GM11168 (cell line): ENCODE measurements around the gene TUBAL3.

Source experiments
- in situ Hi-C: fragments of 300-500 bp; cut with MboI; formaldehyde crosslinking; loops from one replicate; pipeline ENCODE4 v1.12.0; 2022; ENCODE audit warnings: low sequenced_read_pairs; ENCODE audit not compliant: unreplicated experiment

TUBAL3 gene

GRCh38 chr10:5387169-5387568 is 17.5 kb downstream of the TUBAL3 start:
- in situ Hi-C loops = loop anchor here (25.0 kb wide), 1 partner anchor 550 kb away; the partner anchor contains the start of gene AKR1E2

- in situ Hi-C loops = loop anchor here (25.0 kb wide), 1 partner anchor 548 kb away; the partner anchor contains the start of gene AKR1E2
Measured at GRCh38 chr10:5385224-5385623, 19.4 kb downstream of the TUBAL3 start.

- in situ Hi-C loops = loop anchor here (25.0 kb wide), 1 partner anchor 544 kb away; the partner anchor contains the start of gene AKR1E2
Measured at GRCh38 chr10:5381187-5381586, 23.4 kb downstream of the TUBAL3 start.

- in situ Hi-C loops = loop anchor here (25.0 kb wide), 1 partner anchor 543 kb away; the partner anchor contains the start of gene AKR1E2
Measured at GRCh38 chr10:5380395-5380794, 24.2 kb downstream of the TUBAL3 start.

GRCh38 chr10:5379202-5379601 is 25.4 kb downstream of the TUBAL3 start:
- in situ Hi-C loops = loop anchor here (25.0 kb wide), 1 partner anchor 542 kb away; the partner anchor contains the start of gene AKR1E2

- in situ Hi-C loops = loop anchor here (25.0 kb wide), 1 partner anchor 539 kb away; the partner anchor contains the start of gene AKR1E2
Measured at GRCh38 chr10:5376450-5376849, 28.2 kb downstream of the TUBAL3 start.

GRCh38 chr10:5373891-5374611 is 30.6 kb downstream of the TUBAL3 start:
- in situ Hi-C loops = no loop called here

- in situ Hi-C loops = no loop called here
Measured at GRCh38 chr10:5373307-5373706, 31.3 kb downstream of the TUBAL3 start.

GRCh38 chr10:5370493-5371352 is 33.9 kb downstream of the TUBAL3 start:
- in situ Hi-C loops = no loop called here

GRCh38 chr10:5369362-5370158 is 35.1 kb downstream of the TUBAL3 start:
- in situ Hi-C loops = no loop called here

GRCh38 chr10:5365928-5366327 is 38.7 kb downstream of the TUBAL3 start:
- in situ Hi-C loops = no loop called here

GRCh38 chr10:5364890-5365338 is 39.7 kb downstream of the TUBAL3 start, which contains the start of gene UCN3:
TSS of gene UCN3 (plus strand) at chr10:5364966. CDS start at chr10:5373721, 8,755 bp downstream.
- in situ Hi-C loops = no loop called here

- in situ Hi-C loops = no loop called here
Measured at GRCh38 chr10:5364374-5364773, 40.3 kb downstream of the TUBAL3 start.

GRCh38 chr10:5362873-5363272 is 41.8 kb downstream of the TUBAL3 start:
- in situ Hi-C loops = no loop called here

- in situ Hi-C loops = no loop called here
Measured at GRCh38 chr10:5361966-5362365, 42.7 kb downstream of the TUBAL3 start.

GRCh38 chr10:5360318-5360915 is 44.2 kb downstream of the TUBAL3 start:
- in situ Hi-C loops = no loop called here

- in situ Hi-C loops = no loop called here
Measured at GRCh38 chr10:5356302-5356763, 48.3 kb downstream of the TUBAL3 start.

GRCh38 chr10:5355594-5356301 is 48.9 kb downstream of the TUBAL3 start:
- in situ Hi-C loops = no loop called here

GRCh38 chr10:5354068-5354467 is 50.6 kb downstream of the TUBAL3 start:
- in situ Hi-C loops = no loop called here
